ENCODE data around the gene INSR. TPM values are rescaled to one million over a fixed set of nuclear protein-coding genes. Genes with fewer than 3 reads are reported as not detected.
A peak's percentile ranks its signal among the peaks of the same experiment; 100 is the strongest.
"Not testable (repeated sequence)": the region's sequence is repeated elsewhere in the genome, so short reads cannot be mapped to it uniquely, and the experiment has no call there.

Gene INSR
- total and polyA plus RNA-seq, 2 experiments from 2014 or later = 6.2 to 11.7 TPM

DNA sequence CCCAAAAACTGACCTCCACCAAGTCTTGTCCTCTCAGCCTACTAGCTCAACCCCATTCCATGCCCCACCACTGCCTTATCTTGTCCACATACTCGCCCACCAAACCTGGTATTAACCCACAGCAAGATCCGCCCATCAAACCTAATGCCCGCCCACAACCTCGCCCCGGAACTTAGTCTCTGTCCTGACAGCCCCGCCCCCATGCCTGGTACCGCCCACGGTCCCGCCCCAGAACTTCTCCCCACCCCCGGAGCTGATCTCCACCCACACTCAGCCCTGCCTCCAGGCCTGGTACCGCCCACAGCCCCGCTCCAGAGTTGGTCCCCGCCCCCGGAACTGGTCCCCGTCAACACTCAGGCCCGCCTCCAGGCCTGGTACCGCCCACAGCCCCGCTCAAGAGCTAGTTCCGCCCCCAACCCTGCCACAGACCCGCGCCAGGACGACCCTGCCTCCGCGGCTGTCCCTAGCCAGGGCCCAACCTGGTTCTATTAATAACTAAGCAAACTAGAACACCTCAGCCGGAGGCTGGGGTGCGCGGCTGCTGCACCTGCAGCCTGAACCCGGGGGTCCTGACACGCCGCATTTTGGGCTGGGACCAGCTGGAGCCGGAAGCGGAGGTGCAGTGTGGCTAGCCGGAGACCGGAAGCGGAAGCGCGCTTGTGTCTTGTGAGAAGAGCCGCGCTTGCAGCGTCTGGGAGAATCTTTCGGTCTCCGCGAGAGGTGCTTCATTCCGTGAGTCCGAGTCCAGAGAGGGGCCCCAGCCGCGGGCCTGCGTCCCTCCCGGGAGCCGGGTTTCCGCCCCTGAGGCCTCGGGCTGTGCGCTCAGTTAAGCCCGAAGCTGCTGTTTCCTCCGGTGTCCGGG is 224.9 kb downstream of the INSR start, which contains the start of gene ZNF557:
ZNF557 (plus strand) TSS at position 662 of the 862 bp plus-strand sequence. CDS start 5,372 bp downstream, outside the sequence.
- peaks cover 27% of the 10 kb centered on the region for H3K79me2 ChIP-seq (ENCODE audit: insufficient read depth)
- no peaks in the 10 kb centered on the region for H3K9me2 ChIP-seq (ENCODE audit: insufficient read depth)
- H3K4me2 ChIP-seq (ENCODE audit: unreplicated experiment) = peak within 1 kb of the TSS; percentile 95
- no peaks in the 10 kb centered on the region for H3K27me3 ChIP-seq (replicated peaks; ENCODE audit: insufficient read depth)
- peaks cover 17% of the 10 kb centered on the region for H3K36me3 ChIP-seq (ENCODE audit: low read depth)
- DNase-seq = peak; percentile 99
- TF ChIP-seq EZH2 (IDR thresholded peaks at IDR 0.05; ENCODE audit: insufficient read depth, poor library complexity, severe bottlenecking) = no peak
- TF ChIP-seq EZH2phosphoT487 (IDR thresholded peaks at IDR 0.05; ENCODE audit: insufficient read depth, low read depth) = no peak
- H3K9me3 ChIP-seq (ENCODE audit: low read depth) = no peaks in the 10 kb centered on the region
- H3K27ac ChIP-seq = peak within 1 kb of the TSS; percentile 68
- in situ Hi-C loops (cut with MboI) = no loop called here
- peak within 1 kb of the TSS; percentile 94 for H2AFZ ChIP-seq
- no peaks in the 10 kb centered on the region for H4K20me1 ChIP-seq (ENCODE audit: insufficient read depth)
- peaks cover 18% of the 10 kb centered on the region for H3K4me1 ChIP-seq (ENCODE audit: insufficient read depth)
- WGBS, 2 experiments (ENCODE audit: low coverage in 1 of 2, low lambda C conversion rate in 2 of 2, missing lambda C conversion rate in 2 of 2) = 1% methylated on average over 43 to 55 of the region's 56 CpGs
- peak within 1 kb of the TSS; percentile 95 for H3K4me3 ChIP-seq
- peak within 1 kb of the TSS; percentile 93 for H3K9ac ChIP-seq
- peaks cover 11% of the 10 kb centered on the region; the same call in 1 of the 2 replicates for H3F3A ChIP-seq (ENCODE audit: insufficient read depth)

DNA sequence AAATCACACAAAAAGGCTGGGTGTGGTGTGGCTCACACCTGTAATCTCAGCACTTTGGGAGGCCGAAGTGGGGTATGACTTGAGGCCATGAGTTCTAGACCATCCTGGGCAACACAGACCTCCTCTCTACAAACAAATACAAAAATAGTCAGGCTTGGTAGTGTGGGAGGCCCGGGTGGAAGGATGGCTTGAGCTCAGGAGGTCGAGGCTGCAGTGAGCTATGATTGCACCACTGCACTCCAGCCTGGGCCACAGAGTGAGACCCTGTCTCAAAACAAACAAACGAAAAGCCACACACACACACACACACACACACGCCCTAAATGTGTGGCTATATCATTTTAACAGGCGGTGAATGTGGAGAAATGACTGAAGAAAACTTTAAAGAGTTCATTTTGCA is 225.6 kb downstream of the INSR start:
- Histone ChIP-seq H2AFZ (peak overlapping the region; percentile 54), H3F3A (ENCODE audit: insufficient read depth) (peaks cover 11% of the 10 kb centered on the region; the same call in 1 of the 2 replicates), H3K4me1 (ENCODE audit: insufficient read depth) (peaks cover 18% of the 10 kb centered on the region), H3K79me2 (ENCODE audit: insufficient read depth) (peaks cover 27% of the 10 kb centered on the region), H3K4me2 (ENCODE audit: unreplicated experiment) (no peak overlapping the region), H3K36me3 (ENCODE audit: low read depth) (peaks cover 15% of the 10 kb centered on the region), H3K9me2 (ENCODE audit: insufficient read depth) (no peaks in the 10 kb centered on the region), H3K9me3 (ENCODE audit: low read depth) (no peaks in the 10 kb centered on the region), H3K9ac (no peak overlapping the region), H4K20me1 (ENCODE audit: insufficient read depth) (no peaks in the 10 kb centered on the region), H3K4me3 (peak overlapping the region; percentile 95; the same call in 1 of the 2 replicates), H3K27ac (no peak overlapping the region), H3K27me3 (replicated peaks; ENCODE audit: insufficient read depth) (no peaks in the 10 kb centered on the region)
- in situ Hi-C loops (cut with MboI) = no loop called here
- 78 to 79% methylated on average over 6 of the region's 6 CpGs for WGBS, 2 experiments (ENCODE audit: low coverage in 1 of 2, low lambda C conversion rate in 2 of 2, missing lambda C conversion rate in 2 of 2)
- TF ChIP-seq EZH2 (IDR thresholded peaks at IDR 0.05; ENCODE audit: insufficient read depth, poor library complexity, severe bottlenecking) = no peak
- no peak for TF ChIP-seq EZH2phosphoT487 (IDR thresholded peaks at IDR 0.05; ENCODE audit: insufficient read depth, low read depth)
- DNase-seq = no peak

DNA sequence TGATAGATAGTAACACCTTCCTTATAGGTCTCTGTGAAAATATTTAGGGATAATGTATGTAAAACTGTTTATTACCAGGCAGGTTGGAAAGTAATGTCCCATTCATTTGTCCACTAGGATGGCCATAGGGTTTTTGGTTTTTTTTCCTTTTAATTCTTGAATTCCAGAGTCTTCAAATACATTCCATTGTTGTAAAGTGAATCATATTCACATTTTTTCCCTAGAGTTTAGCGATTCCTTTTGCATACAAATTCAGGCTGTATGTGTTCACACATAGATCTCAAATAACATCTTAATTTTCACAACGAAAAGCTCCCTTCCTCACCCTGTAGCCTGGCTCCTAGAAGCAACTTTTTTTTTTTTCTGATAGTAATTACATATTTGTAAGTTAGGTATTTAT is 226.5 kb downstream of the INSR start:
- Histone ChIP-seq H3K9ac (no peak overlapping the region), H3K79me2 (ENCODE audit: insufficient read depth) (peaks cover 26% of the 10 kb centered on the region), H3K4me2 (ENCODE audit: unreplicated experiment) (no peak overlapping the region), H3K4me3 (no peak overlapping the region), H3K36me3 (ENCODE audit: low read depth) (peaks cover 8% of the 10 kb centered on the region), H3F3A (ENCODE audit: insufficient read depth) (peaks cover 11% of the 10 kb centered on the region; the same call in 1 of the 2 replicates), H3K9me2 (ENCODE audit: insufficient read depth) (no peaks in the 10 kb centered on the region), H3K4me1 (ENCODE audit: insufficient read depth) (peaks cover 18% of the 10 kb centered on the region), H3K27ac (no peak overlapping the region), H2AFZ (no peak overlapping the region), H4K20me1 (ENCODE audit: insufficient read depth) (no peaks in the 10 kb centered on the region), H3K27me3 (replicated peaks; ENCODE audit: insufficient read depth) (no peaks in the 10 kb centered on the region), H3K9me3 (ENCODE audit: low read depth) (no peaks in the 10 kb centered on the region)
- DNase-seq = peak; percentile 48
- no peak for TF ChIP-seq EZH2 (IDR thresholded peaks at IDR 0.05; ENCODE audit: insufficient read depth, poor library complexity, severe bottlenecking)
- no peak for TF ChIP-seq EZH2phosphoT487 (IDR thresholded peaks at IDR 0.05; ENCODE audit: insufficient read depth, low read depth)
- WGBS, 2 experiments (ENCODE audit: low coverage in 1 of 2, low lambda C conversion rate in 2 of 2, missing lambda C conversion rate in 2 of 2) = 30% methylated on average over 2 of the region's 2 CpGs
- in situ Hi-C loops (cut with MboI) = no loop called here

DNA sequence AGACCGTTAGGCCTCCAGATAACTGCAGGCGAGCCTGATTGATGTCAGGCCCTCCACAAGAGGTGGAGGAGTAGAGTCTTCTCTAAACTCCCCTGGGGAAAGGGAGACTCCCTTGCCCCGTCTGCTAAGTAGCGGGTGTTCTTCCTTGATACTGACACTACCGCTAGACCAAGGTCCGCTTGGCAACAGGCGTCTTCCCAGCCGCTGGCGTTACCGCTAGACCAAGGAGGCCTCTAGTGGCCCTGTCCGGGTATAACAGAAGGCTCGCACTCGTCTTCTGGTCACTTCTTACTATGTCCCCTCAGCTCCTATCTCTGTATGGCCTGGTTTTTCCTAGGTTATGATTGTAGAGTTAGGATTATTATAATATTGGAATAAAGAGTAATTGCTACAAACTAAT is 227.1 kb downstream of the INSR start:
- peaks cover 18% of the 10 kb centered on the region for H3K4me1 ChIP-seq (ENCODE audit: insufficient read depth)
- H4K20me1 ChIP-seq (ENCODE audit: insufficient read depth); H3K9me3 ChIP-seq (ENCODE audit: low read depth); H3K9me2 ChIP-seq (ENCODE audit: insufficient read depth); H3K36me3 ChIP-seq (ENCODE audit: low read depth); H3K4me2 ChIP-seq (ENCODE audit: unreplicated experiment); H3K4me3 ChIP-seq; H2AFZ ChIP-seq; H3K27ac ChIP-seq; in situ Hi-C loops (cut with MboI); H3K27me3 ChIP-seq (replicated peaks; ENCODE audit: insufficient read depth); H3K9ac ChIP-seq: not testable (repeated sequence)
- peaks cover 11% of the 10 kb centered on the region; the same call in 1 of the 2 replicates for H3F3A ChIP-seq (ENCODE audit: insufficient read depth)
- 35 to 40% methylated on average over 13 of the region's 13 CpGs for whole genome bisulfite sequencing, 2 experiments (ENCODE audit: low coverage in 1 of 2, low lambda C conversion rate in 2 of 2, missing lambda C conversion rate in 2 of 2)
- DNase-seq = peak; percentile 52
- H3K79me2 ChIP-seq (ENCODE audit: insufficient read depth) = peaks cover 20% of the 10 kb centered on the region
